Panc1 (cell line): ENCODE measurements around the gene ITGB4.

Source experiments
- CTCF ChIP-seq: fragments of 450-650 bp; IDR thresholded peaks from 2 replicates; pipeline ENCODE4 v1.5.1; 2017; ENCODE audit warnings: mild to moderate bottlenecking
- POLR2AphosphoS5 ChIP-seq: IDR thresholded peaks from 2 replicates; pipeline ENCODE4 v1.6.1; 2012; ENCODE audit warnings: mild to moderate bottlenecking, low read depth, low read length, moderate library complexity
- SIN3A ChIP-seq: IDR thresholded peaks from 2 replicates; pipeline ENCODE4 v1.6.1; 2012; ENCODE audit warnings: low read depth, mild to moderate bottlenecking, low read length, moderate library complexity, borderline replicate concordance; ENCODE audit not compliant: insufficient read depth
- TCF7L2 ChIP-seq: IDR thresholded peaks from 2 replicates; pipeline ENCODE4 v1.6.1; 2011; ENCODE audit warnings: mild to moderate bottlenecking, low read depth, low read length, inconsistent platforms
- TF ChIP-seq, protein P1 (sequence below), 2 experiments: IDR thresholded peaks; 2 replicates each; pipeline ENCODE4 v1.6.1; 2011 to 2012; ENCODE audit warnings: low read depth in 2 of 2, control low read depth in 1 of 2, low read length in 1 of 2, mild to moderate bottlenecking in 1 of 2, moderate library complexity in 1 of 2; ENCODE audit not compliant: insufficient read depth in 1 of 2

DNA sequence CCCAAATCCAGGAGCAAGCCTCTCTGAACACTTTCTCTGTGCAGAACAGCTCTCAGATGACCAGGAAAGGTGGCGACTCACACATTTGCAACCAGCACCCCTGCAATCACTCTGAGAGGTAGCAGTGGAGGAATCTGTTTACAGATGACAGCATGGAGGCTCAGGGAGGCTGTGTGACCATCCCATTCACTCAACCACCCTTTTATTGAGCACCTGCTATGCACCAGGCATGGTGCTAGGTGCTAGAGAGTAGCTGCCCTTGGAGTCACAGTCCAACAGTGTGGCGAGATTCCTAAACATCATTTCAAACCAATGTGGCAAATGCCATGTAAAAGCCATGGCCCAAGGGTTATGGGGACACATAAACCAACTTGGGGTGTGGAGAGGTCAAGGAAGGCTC, 1.5 kb upstream of the ITGB4 start:
- no peak for TF ChIP-seq CTCF
- no peak for TF ChIP-seq SIN3A
- TF ChIP-seq, protein P1, sequence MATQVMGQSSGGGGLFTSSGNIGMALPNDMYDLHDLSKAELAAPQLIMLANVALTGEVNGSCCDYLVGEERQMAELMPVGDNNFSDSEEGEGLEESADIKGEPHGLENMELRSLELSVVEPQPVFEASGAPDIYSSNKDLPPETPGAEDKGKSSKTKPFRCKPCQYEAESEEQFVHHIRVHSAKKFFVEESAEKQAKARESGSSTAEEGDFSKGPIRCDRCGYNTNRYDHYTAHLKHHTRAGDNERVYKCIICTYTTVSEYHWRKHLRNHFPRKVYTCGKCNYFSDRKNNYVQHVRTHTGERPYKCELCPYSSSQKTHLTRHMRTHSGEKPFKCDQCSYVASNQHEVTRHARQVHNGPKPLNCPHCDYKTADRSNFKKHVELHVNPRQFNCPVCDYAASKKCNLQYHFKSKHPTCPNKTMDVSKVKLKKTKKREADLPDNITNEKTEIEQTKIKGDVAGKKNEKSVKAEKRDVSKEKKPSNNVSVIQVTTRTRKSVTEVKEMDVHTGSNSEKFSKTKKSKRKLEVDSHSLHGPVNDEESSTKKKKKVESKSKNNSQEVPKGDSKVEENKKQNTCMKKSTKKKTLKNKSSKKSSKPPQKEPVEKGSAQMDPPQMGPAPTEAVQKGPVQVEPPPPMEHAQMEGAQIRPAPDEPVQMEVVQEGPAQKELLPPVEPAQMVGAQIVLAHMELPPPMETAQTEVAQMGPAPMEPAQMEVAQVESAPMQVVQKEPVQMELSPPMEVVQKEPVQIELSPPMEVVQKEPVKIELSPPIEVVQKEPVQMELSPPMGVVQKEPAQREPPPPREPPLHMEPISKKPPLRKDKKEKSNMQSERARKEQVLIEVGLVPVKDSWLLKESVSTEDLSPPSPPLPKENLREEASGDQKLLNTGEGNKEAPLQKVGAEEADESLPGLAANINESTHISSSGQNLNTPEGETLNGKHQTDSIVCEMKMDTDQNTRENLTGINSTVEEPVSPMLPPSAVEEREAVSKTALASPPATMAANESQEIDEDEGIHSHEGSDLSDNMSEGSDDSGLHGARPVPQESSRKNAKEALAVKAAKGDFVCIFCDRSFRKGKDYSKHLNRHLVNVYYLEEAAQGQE (IDR thresholded peaks at IDR 0.05; ENCODE audit: insufficient read depth in 1 of 2, low read depth in 2 of 2, low read length in 1 of 2) = no peak
- no peak for TF ChIP-seq POLR2AphosphoS5
- no peak for TF ChIP-seq TCF7L2
